LNCaP clone FGC (cell line): ENCODE results near the gene GRIK1.

Experiments
- DNase-seq: peaks from one replicate; pipeline ENCODE4 v3.0.0-alpha.2; 2011; ENCODE audit warnings: low read depth
- H3K4me3 ChIP-seq: 2 replicates; pipeline ENCODE4 v1.5.1; 2011; ENCODE audit warnings: mild to moderate bottlenecking, low read depth, low read length, control low read depth
- TF ChIP-seq, protein P1 (sequence below): IDR thresholded peaks from 2 replicates; pipeline ENCODE4 v1.5.1; 2012; ENCODE audit warnings: mild to moderate bottlenecking; ENCODE audit not compliant: control insufficient read depth, insufficient read depth; ENCODE audit errors: extremely low read depth

Gene GRIK1

DNA sequence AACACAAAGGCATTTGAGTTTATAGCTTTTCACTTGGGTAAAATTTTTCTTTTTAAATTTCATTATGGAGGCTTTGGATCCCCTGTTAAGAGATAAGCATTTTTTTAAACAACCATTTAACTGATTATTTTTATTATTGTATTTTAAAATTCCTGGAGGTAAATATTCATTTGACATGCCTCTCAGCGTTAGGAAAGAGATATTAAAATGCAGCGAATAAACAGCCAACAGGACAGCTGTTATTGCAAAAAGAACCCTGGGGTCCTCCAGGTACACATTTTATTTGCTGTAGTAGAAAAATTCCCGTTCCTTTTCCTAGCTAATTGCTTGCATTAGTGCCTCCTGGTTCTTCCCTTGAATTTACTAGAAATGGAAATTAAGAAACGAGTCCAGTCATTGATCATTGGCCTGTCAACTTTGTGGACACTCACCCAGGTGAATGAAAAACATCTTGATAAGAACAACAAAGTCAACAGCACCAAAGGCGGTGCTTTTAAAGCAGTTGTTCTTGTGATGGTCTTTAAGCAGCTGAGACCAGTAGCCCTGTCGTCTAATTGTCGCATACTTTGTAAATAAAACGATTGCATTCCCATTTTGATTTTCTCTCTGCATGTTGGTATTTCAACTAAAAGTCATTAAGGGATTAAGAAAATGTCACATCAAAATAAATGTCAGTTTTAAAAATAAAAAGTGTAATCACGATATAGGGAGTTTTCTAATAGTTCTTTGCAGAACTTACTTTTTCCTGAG, 282.4 kb downstream of the GRIK1 start:
- TF ChIP-seq, protein P1, sequence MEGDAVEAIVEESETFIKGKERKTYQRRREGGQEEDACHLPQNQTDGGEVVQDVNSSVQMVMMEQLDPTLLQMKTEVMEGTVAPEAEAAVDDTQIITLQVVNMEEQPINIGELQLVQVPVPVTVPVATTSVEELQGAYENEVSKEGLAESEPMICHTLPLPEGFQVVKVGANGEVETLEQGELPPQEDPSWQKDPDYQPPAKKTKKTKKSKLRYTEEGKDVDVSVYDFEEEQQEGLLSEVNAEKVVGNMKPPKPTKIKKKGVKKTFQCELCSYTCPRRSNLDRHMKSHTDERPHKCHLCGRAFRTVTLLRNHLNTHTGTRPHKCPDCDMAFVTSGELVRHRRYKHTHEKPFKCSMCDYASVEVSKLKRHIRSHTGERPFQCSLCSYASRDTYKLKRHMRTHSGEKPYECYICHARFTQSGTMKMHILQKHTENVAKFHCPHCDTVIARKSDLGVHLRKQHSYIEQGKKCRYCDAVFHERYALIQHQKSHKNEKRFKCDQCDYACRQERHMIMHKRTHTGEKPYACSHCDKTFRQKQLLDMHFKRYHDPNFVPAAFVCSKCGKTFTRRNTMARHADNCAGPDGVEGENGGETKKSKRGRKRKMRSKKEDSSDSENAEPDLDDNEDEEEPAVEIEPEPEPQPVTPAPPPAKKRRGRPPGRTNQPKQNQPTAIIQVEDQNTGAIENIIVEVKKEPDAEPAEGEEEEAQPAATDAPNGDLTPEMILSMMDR: no peak
- no peak overlapping the region for H3K4me3 ChIP-seq
- DNase-seq: no peak

DNA sequence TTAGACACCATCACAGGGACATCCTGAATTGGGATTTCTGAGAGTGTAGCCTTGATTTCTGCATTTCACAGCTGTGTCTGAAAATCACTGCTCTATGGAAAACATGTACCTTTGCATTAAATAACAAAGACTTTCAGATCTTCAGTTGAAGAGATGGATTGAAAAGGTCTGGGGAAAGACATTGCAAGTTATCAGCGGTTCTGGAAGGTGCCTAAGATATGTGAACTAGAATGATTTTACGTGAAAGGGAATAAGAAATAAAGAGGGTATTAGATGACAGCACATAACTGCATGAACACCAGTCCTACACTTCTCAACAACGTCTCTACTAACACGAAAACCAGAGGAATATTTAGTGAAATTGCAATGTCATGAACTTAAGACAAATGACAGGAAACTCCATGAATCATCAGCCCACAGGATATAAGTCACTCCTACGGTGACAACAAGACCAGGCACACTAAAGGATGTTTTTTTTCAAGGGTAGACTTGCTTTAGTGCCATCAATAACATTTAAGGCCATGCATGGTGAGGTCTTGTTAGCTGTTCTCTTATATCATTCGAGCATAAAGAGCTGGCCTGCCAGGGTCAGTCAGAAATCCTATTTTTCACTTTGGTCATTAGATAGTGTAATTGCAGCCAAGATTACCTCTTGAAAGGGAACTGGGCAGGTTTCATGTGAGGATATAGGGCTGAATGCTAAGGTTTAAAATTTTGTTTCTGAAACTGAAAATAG, 283.1 kb downstream of the GRIK1 start:
- no peak for DNase-seq
- TF ChIP-seq, protein P1: no peak
- no peak overlapping the region for H3K4me3 ChIP-seq

DNA sequence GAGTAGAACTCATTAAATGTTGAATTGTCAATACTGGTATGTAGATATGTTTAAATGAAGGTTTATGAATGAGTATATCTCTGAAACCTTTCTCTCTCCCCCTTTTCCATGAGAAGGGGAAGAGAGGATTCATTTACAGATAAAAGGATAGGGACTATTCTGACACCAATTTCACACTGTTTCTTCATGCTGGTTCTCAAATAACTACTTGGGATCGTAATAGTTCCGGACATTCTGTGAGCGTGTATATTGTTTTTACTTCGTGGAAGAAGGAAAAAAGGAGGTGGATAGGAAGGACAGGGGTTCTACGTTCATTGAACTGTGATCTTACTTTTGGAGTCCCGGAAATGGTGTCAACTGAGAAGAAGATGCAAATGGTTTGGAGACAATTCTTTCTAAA, 284.2 kb downstream of the GRIK1 start:
- TF ChIP-seq, protein P1: no peak
- no peak overlapping the region for H3K4me3 ChIP-seq
- DNase-seq: no peak

DNA sequence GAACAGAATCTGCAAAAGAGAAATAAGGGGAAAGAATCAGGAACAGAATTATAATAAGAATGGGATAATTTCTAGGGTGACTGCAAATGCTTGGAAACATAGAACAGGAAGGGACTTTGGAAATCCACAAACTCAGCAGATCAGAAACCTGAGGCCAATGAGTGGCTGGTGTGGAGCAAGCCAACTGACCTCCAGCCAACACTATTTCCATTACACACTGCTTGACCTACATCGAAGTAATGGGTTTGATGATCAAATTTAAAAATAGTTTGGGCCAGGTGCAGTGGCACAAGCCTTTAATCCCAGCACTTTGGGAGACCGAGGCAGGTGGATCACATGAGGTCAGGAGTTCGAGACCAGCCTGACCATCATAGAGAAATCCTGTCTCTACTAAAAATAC, 284.9 kb downstream of the GRIK1 start:
- H3K4me3 ChIP-seq: no peak overlapping the region
- TF ChIP-seq, protein P1: no peak
- DNase-seq: no peak

DNA sequence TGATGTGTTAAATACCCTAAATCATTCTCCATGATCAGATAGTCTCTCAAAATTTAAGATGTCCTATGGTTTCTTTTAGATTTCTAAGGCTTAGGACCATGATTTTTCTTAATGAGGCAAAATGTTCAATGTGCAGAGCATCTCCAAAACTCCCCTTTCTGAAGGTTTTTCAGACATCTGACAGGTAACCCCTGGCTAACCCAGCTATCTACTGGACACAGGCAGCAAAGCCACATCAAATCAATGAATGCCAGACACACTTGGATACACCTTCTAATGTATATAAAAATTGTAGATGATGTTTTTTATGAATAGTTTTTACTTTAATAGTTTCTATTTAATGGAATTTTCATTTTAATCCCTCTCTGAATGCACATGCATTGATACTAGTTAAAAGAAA, 285.6 kb downstream of the GRIK1 start:
- DNase-seq: no peak
- no peak overlapping the region for H3K4me3 ChIP-seq
- TF ChIP-seq, protein P1: no peak

DNA sequence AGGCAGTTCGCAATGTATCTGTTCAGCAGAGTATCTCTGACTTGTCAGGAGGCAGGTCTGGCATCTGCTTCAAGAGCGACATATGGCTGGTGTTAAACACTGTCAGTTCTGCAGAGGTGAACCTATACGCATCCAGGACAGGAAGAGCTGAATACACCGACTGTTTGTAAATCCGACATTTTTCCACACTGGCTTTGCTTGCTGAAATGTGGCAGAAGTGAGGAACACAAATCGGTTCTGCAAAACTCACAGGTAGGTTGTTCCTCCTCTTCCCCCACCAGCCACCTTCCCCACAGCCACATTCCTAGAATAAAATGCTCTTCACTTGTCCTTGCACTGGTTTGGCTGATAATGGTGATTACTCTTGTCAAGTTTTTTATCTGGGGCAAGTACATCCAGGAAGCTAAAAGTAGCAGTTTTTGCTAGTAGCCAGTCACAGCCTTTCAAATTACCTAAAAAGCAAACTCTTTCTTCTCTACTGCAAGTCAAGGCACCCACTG, 289.2 kb downstream of the GRIK1 start:
- TF ChIP-seq, protein P1: no peak
- DNase-seq: no peak
- H3K4me3 ChIP-seq: no peak overlapping the region

DNA sequence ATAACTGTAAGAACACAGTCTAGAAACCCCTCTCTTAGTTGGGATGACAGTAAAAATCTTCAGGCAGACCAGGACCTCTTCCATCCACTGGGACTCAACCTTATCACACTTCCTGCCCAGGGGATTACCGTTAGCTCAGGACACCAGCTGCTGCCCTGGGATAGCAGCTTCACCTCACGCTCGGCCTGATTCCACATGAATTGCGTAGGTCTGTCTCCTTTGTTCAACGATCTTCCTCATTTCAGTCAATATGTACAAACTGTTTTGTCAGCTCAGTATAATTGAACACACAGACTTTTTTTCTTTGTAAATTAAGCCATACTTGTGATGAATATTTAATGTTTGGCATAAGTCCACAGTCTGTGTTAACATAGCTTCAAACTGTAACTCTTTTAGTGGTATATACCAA, 290.4 kb downstream of the GRIK1 start:
- no peak for DNase-seq
- no peak overlapping the region for H3K4me3 ChIP-seq
- TF ChIP-seq, protein P1: no peak
